SK-N-SH treated with all-trans-retinoic acid at 6 μM for 48 hours (cell line): ENCODE data around the gene SESN3.

Experiments
- ATAC-seq: fragments of 200-7000 bp; cut with Tn5 transposase; 3 replicates; pipeline ENCODE4 v1.9.1; 2020; ENCODE audit warnings: mild to moderate bottlenecking, moderate library complexity
- ARNTL ChIP-seq: fragments of 450-650 bp; formaldehyde crosslinking; IDR thresholded peaks from 2 replicates; pipeline ENCODE4 v1.5.0; 2020; ENCODE audit warnings: low read depth, mild to moderate bottlenecking, moderate library complexity, borderline replicate concordance
- BACH2 ChIP-seq: fragments of 250-450 bp; sonication (Bioruptor Pico); IDR thresholded peaks from 2 replicates; pipeline ENCODE4 v1.9.0; 2021; ENCODE audit warnings: mild to moderate bottlenecking, borderline replicate concordance
- CREB5 ChIP-seq: fragments of 250-450 bp; sonication (Bioruptor Pico); IDR thresholded peaks from 2 replicates; pipeline ENCODE4 v1.5.1; 2020; ENCODE audit warnings: low read depth, mild to moderate bottlenecking, moderate library complexity
- CSDC2 ChIP-seq: fragments of 250-450 bp; sonication (Bioruptor Pico); IDR thresholded peaks from 2 replicates; pipeline ENCODE4 v1.5.0; 2020; ENCODE audit warnings: mild to moderate bottlenecking, moderate library complexity
- CSRNP3 ChIP-seq: fragments of 250-450 bp; sonication (Bioruptor Pico); IDR thresholded peaks from 2 replicates; pipeline ENCODE4 v1.5.1; 2021; ENCODE audit warnings: mild to moderate bottlenecking, moderate library complexity
- ESRRG ChIP-seq: fragments of 250-450 bp; sonication (Bioruptor Pico); IDR thresholded peaks from 2 replicates; pipeline ENCODE4 v1.6.1; 2021; ENCODE audit warnings: mild to moderate bottlenecking
- GLIS3 ChIP-seq: fragments of 250-450 bp; sonication (Bioruptor Pico); IDR thresholded peaks from 2 replicates; pipeline ENCODE4 v1.5.0; 2020; ENCODE audit warnings: mild to moderate bottlenecking, moderate library complexity
- ISL1 ChIP-seq: fragments of 250-450 bp; sonication (Bioruptor Pico); IDR thresholded peaks from 2 replicates; pipeline ENCODE4 v2.1.2; 2022; ENCODE audit warnings: mild to moderate bottlenecking, moderate library complexity
- OSR1 ChIP-seq: fragments of 250-450 bp; sonication (Bioruptor Pico); IDR thresholded peaks from 2 replicates; pipeline ENCODE4 v1.8.0; 2022; ENCODE audit warnings: moderate library complexity, mild to moderate bottlenecking, inconsistent platforms
- PATZ1 ChIP-seq: fragments of 250-450 bp; sonication (Bioruptor Pico); IDR thresholded peaks from 2 replicates; pipeline ENCODE4 v1.8.0; 2020; ENCODE audit warnings: mild to moderate bottlenecking, moderate library complexity, borderline replicate concordance
- POU6F1 ChIP-seq: fragments of 250-450 bp; sonication (Bioruptor Pico); IDR thresholded peaks from 2 replicates; pipeline ENCODE4 v1.8.0; 2021; ENCODE audit warnings: low read depth, mild to moderate bottlenecking, moderate library complexity, borderline replicate concordance
- PPARA ChIP-seq: fragments of 250-450 bp; sonication (Bioruptor Pico); IDR thresholded peaks from 2 replicates; pipeline ENCODE4 v1.5.0; 2020; ENCODE audit warnings: mild to moderate bottlenecking, borderline replicate concordance
- RARB ChIP-seq: fragments of 250-450 bp; sonication (Bioruptor Pico); IDR thresholded peaks from 2 replicates; pipeline ENCODE4 v1.8.0; 2021; ENCODE audit warnings: mild to moderate bottlenecking, moderate library complexity
- SNAI2 ChIP-seq: fragments of 250-450 bp; sonication (Bioruptor Pico); IDR thresholded peaks from 2 replicates; pipeline ENCODE4 v1.5.0; 2020; ENCODE audit warnings: mild to moderate bottlenecking, moderate library complexity
- TCF4 ChIP-seq: fragments of 250-450 bp; sonication (Bioruptor Pico); IDR thresholded peaks from 2 replicates; pipeline ENCODE4 v1.8.0; 2021; ENCODE audit warnings: mild to moderate bottlenecking, moderate library complexity, borderline replicate concordance
- TOX ChIP-seq: fragments of 250-450 bp; sonication (Bioruptor Pico); IDR thresholded peaks from 2 replicates; pipeline ENCODE4 v1.8.0; 2021; ENCODE audit warnings: mild to moderate bottlenecking, moderate library complexity, borderline replicate concordance
- TSHZ2 ChIP-seq: fragments of 250-450 bp; sonication (Bioruptor Pico); IDR thresholded peaks from 2 replicates; pipeline ENCODE4 v1.5.0; 2020; ENCODE audit warnings: mild to moderate bottlenecking, moderate library complexity
- ZC3H10 ChIP-seq: fragments of 250-450 bp; sonication (Bioruptor Pico); IDR thresholded peaks from 2 replicates; pipeline ENCODE4 v1.5.1; 2021; ENCODE audit warnings: mild to moderate bottlenecking, moderate library complexity
- ZFP3 ChIP-seq: fragments of 250-450 bp; sonication (Bioruptor Pico); IDR thresholded peaks from 2 replicates; pipeline ENCODE4 v1.5.0; 2020; ENCODE audit warnings: mild to moderate bottlenecking, moderate library complexity
- ZFP30 ChIP-seq: fragments of 450-650 bp; formaldehyde crosslinking; IDR thresholded peaks from 2 replicates; pipeline ENCODE4 v1.5.0; 2022; ENCODE audit warnings: mild to moderate bottlenecking, moderate library complexity
- ZNF565 ChIP-seq: fragments of 450-650 bp; formaldehyde crosslinking; conservative IDR thresholded peaks from 2 replicates; pipeline ENCODE4 v1.5.0; 2020; ENCODE audit warnings: low read depth, mild to moderate bottlenecking, moderate library complexity
- ZNF70 ChIP-seq: fragments of 450-650 bp; formaldehyde crosslinking; IDR thresholded peaks from 2 replicates; pipeline ENCODE4 v1.5.0; 2020; ENCODE audit warnings: mild to moderate bottlenecking, moderate library complexity
- ZNF8 ChIP-seq: fragments of 450-650 bp; formaldehyde crosslinking; IDR thresholded peaks from 2 replicates; pipeline ENCODE4 v1.5.0; 2020; ENCODE audit warnings: mild to moderate bottlenecking, moderate library complexity

Gene SESN3

GRCh38 chr11:95242091-95242844, 11.3 kb upstream of the SESN3 start:
- no peak for TF ChIP-seq ESRRG (CRISPR knock-in tag)
- no peak for TF ChIP-seq ARNTL (CRISPR knock-in tag)
- no peak for TF ChIP-seq RARB (CRISPR knock-in tag)
- no peak for TF ChIP-seq CREB5 (CRISPR knock-in tag)
- no peak for TF ChIP-seq CSRNP3 (CRISPR knock-in tag)
- no peak for TF ChIP-seq ZNF8
- no peak for TF ChIP-seq ZNF70 (CRISPR knock-in tag)
- no peak for TF ChIP-seq BACH2 (CRISPR knock-in tag)
- no peak for TF ChIP-seq TOX (CRISPR knock-in tag)
- no peak for TF ChIP-seq PATZ1 (CRISPR knock-in tag)
- no peak for TF ChIP-seq ISL1 (CRISPR knock-in tag)
- no peak for TF ChIP-seq TSHZ2 (CRISPR knock-in tag)
- no peak for TF ChIP-seq OSR1 (CRISPR knock-in tag)
- TF ChIP-seq ZC3H10, result no peak
- no peak for TF ChIP-seq PPARA (CRISPR knock-in tag)
- no peak for TF ChIP-seq GLIS3 (CRISPR knock-in tag)
- TF ChIP-seq ZFP30 (CRISPR knock-in tag), result no peak
- no peak for TF ChIP-seq SNAI2 (CRISPR knock-in tag)
- no peak for TF ChIP-seq ZNF565 (CRISPR knock-in tag)
- no peak for TF ChIP-seq ZFP3 (CRISPR knock-in tag)
- ATAC-seq, result no peak

GRCh38 chr11:95241681-95242081, 10.7 kb upstream of the SESN3 start:
- no peak for ATAC-seq
- no peak for TF ChIP-seq CSDC2 (CRISPR knock-in tag)
- no peak for TF ChIP-seq ZFP30 (CRISPR knock-in tag)
- TF ChIP-seq GLIS3 (CRISPR knock-in tag), result no peak
- TF ChIP-seq TCF4 (CRISPR knock-in tag), result no peak

- TF ChIP-seq ZFP30 (CRISPR knock-in tag) (no peak), ESRRG (CRISPR knock-in tag) (no peak), OSR1 (CRISPR knock-in tag) (no peak), CSDC2 (CRISPR knock-in tag) (no peak), POU6F1 (CRISPR knock-in tag) (no peak), ZNF70 (CRISPR knock-in tag) (no peak), GLIS3 (CRISPR knock-in tag) (no peak), RARB (CRISPR knock-in tag) (no peak)
- ATAC-seq, result no peak
Observed at GRCh38 chr11:95239871-95240649, 9.1 kb upstream of the SESN3 start.
